GM19025 (cell line): ENCODE measurements around the gene DAND5.
"Not testable (repeated sequence)": the region's sequence is repeated elsewhere in the genome, so short reads cannot be mapped to it uniquely, and the experiment has no call there.

Source experiments
- ATAC-seq: cut with Tn5 transposase; IDR thresholded peaks from one replicate; pipeline ENCODE4 v1.9.1; 2021; ENCODE audit warnings: mild to moderate bottlenecking, low read depth, moderate library complexity; ENCODE audit not compliant: unreplicated experiment

The DAND5 gene

GRCh38 chr19:12965017-12965811 is 4.2 kb upstream of the DAND5 start:
- ATAC-seq = no peak

GRCh38 chr19:12965812-12966135 is 3.6 kb upstream of the DAND5 start:
- ATAC-seq = no peak

- ATAC-seq = no peak
Measured at GRCh38 chr19:12967907-12968306, 1.5 kb upstream of the DAND5 start.

- ATAC-seq = no peak
Measured at GRCh38 chr19:12970070-12970820, 869 bp downstream of the DAND5 start.

- no peak for ATAC-seq
Measured at GRCh38 chr19:12973236-12973635, 3.9 kb downstream of the DAND5 start.

GRCh38 chr19:12974301-12975220 is 5.2 kb downstream of the DAND5 start:
- no peak for ATAC-seq

- ATAC-seq = no peak
Measured at GRCh38 chr19:12975221-12975741, 5.9 kb downstream of the DAND5 start.

GRCh38 chr19:12976109-12976508 is 6.7 kb downstream of the DAND5 start:
- not testable (repeated sequence) for ATAC-seq

GRCh38 chr19:12979974-12980373 is 10.6 kb downstream of the DAND5 start:
- ATAC-seq = no peak

GRCh38 chr19:12982648-12983047 is 13.3 kb downstream of the DAND5 start:
- ATAC-seq = no peak

- no peak for ATAC-seq
Measured at GRCh38 chr19:12983091-12983490, 13.7 kb downstream of the DAND5 start.

- no peak for ATAC-seq
Measured at GRCh38 chr19:12983542-12984142, 14.3 kb downstream of the DAND5 start.

GRCh38 chr19:12984143-12984627 is 14.8 kb downstream of the DAND5 start:
- ATAC-seq = no peak

- ATAC-seq = no peak
Measured at GRCh38 chr19:12984683-12985048, 15.3 kb downstream of the DAND5 start.

GRCh38 chr19:12985049-12985776 is 15.8 kb downstream of the DAND5 start:
- no peak for ATAC-seq

GRCh38 chr19:12986726-12987125 is 17.4 kb downstream of the DAND5 start:
- ATAC-seq = no peak

- ATAC-seq = no peak
Measured at GRCh38 chr19:12987190-12987589, 17.8 kb downstream of the DAND5 start.

GRCh38 chr19:12987781-12988180 is 18.4 kb downstream of the DAND5 start:
- ATAC-seq = no peak

GRCh38 chr19:12990431-12990830 is 21.1 kb downstream of the DAND5 start:
- no peak for ATAC-seq

- ATAC-seq = no peak
Measured at GRCh38 chr19:12990853-12991252, 21.5 kb downstream of the DAND5 start.
